Mucosa of descending colon (tissue), 3 donors: ENCODE results near the gene SMKR1. TPM values are rescaled to one million over a fixed set of nuclear protein-coding genes. Genes with fewer than 3 reads are reported as not detected.

Experiments
- ATAC-seq: fragments of 200-7000 bp; cut with Tn5 transposase; one replicate; pipeline ENCODE4 v1.9.1; 2020; ENCODE audit warnings: mild to moderate bottlenecking, moderate library complexity
- DNase-seq, 3 donors: peaks; one replicate each; pipeline ENCODE4 v3.0.0-alpha.2; 2020
- H3K36me3 ChIP-seq: fragments of 200-600 bp; one replicate; pipeline ENCODE4 v1.8.0; 2021; ENCODE audit warnings: low read depth, mild to moderate bottlenecking
- H3K4me1 ChIP-seq: fragments of 200-600 bp; one replicate; pipeline ENCODE4 v1.8.0; 2021; ENCODE audit warnings: low read depth, mild to moderate bottlenecking
- H3K4me3 ChIP-seq: fragments of 200-600 bp; one replicate; pipeline ENCODE4 v1.8.0; 2021; ENCODE audit warnings: mild to moderate bottlenecking
- H3K9me3 ChIP-seq: fragments of 200-600 bp; one replicate; pipeline ENCODE4 v1.8.0; 2021; ENCODE audit warnings: mild to moderate bottlenecking
- CTCF ChIP-seq: fragments of 200-600 bp; IDR thresholded peaks from one replicate; pipeline ENCODE4 v1.8.0; 2022; ENCODE audit warnings: antibody characterized with exemption, mild to moderate bottlenecking
- intact Hi-C, 2 donors: fragments of 100-400 bp; cut with DNase I in 1 of 2; cut with micrococcal nuclease in 1 of 2; formaldehyde crosslinking; loops; one replicate each; pipeline versions ENCODE4 v1.11.0 to v1.11.1; 2022; cut with DNase I, micrococcal nuclease
- total RNA-seq, 3 donors: library from RNA; stranded (reverse); fragmentation: NEBNext Ultra II Directional in 2 of 3; extraction: Animal tissue kit (Norgen Biotek cat#: 25700) in 2 of 3; gene quantifications; one replicate each; pipeline versions ENCODE4 v1.2.1 to v1.2.4, GENCODE V29; 2021 to 2023
- donor health status: DM: no; HTN: no; CAD: no; lungs with moderate emphysema.
- donor health status: DM: no; HTN: no; CAD: no.
- donor health status: DM: no; HTN: yes; CAD: no.

The SMKR1 gene
- total RNA-seq, 3 donors from 2014 or later: not detected

- Histone ChIP-seq H3K9me3 (no peaks in the 10 kb centered on the region), H3K36me3 (no peaks in the 10 kb centered on the region), H3K4me1 (peaks cover 12% of the 10 kb centered on the region), H3K4me3 (no peak overlapping the region)
- DNase-seq: no peak
- no peak for TF ChIP-seq CTCF
- no peak for ATAC-seq
- intact Hi-C loops: no loop called here
Measured at GRCh38 chr7:129499999-129500398, 2.3 kb upstream of the SMKR1 start.

- ATAC-seq: peak; percentile 26
- H3K9me3 ChIP-seq: no peaks in the 10 kb centered on the region
- TF ChIP-seq CTCF: no peak
- peaks cover 12% of the 10 kb centered on the region for H3K4me1 ChIP-seq
- no peaks in the 10 kb centered on the region for H3K36me3 ChIP-seq
- no peak overlapping the region for H3K4me3 ChIP-seq
- peak in 1 of 3 donors; percentile 27 for DNase-seq
- intact Hi-C loops: no loop called here
Measured at GRCh38 chr7:129502708-129503685, 666 bp downstream of the SMKR1 start.

GRCh38 chr7:129503725-129504124, 1.4 kb downstream of the SMKR1 start:
- intact Hi-C loops: no loop called here
- ATAC-seq (no peak), DNase-seq (no peak)
- H3K36me3 ChIP-seq: no peaks in the 10 kb centered on the region
- H3K4me3 ChIP-seq: no peak overlapping the region
- H3K9me3 ChIP-seq: no peaks in the 10 kb centered on the region
- H3K4me1 ChIP-seq: peaks cover 12% of the 10 kb centered on the region
- no peak for TF ChIP-seq CTCF

GRCh38 chr7:129512192-129512591, 9.9 kb downstream of the SMKR1 start:
- no peak for TF ChIP-seq CTCF
- intact Hi-C loops: no loop called here

GRCh38 chr7:129513546-129513945, 11.2 kb downstream of the SMKR1 start:
- DNase-seq: no peak
- Histone ChIP-seq H3K36me3 (no peaks in the 10 kb centered on the region), H3K4me1 (no peaks in the 10 kb centered on the region), H3K9me3 (no peaks in the 10 kb centered on the region), H3K4me3 (no peak overlapping the region)
- no peak for ATAC-seq
- intact Hi-C loops: no loop called here
- TF ChIP-seq CTCF: no peak

More at GRCh38 chr7:129512192-129512591, 9.9 kb downstream of the SMKR1 start:
- Histone ChIP-seq H3K9me3 (no peaks in the 10 kb centered on the region), H3K4me1 (no peaks in the 10 kb centered on the region), H3K36me3 (no peaks in the 10 kb centered on the region), H3K4me3 (no peak overlapping the region)
- DNase-seq (no peak), ATAC-seq (no peak)
